HG03575 (cell line): Measurements from ENCODE around the gene MEAK7.

Experiments used
- ATAC-seq: cut with Tn5 transposase; IDR thresholded peaks from one replicate; pipeline ENCODE4 v1.9.1; 2021; ENCODE audit not compliant: unreplicated experiment, insufficient number of reproducible peaks, low FRiP score; ENCODE audit errors: extremely low read depth

The MEAK7 gene

DNA sequence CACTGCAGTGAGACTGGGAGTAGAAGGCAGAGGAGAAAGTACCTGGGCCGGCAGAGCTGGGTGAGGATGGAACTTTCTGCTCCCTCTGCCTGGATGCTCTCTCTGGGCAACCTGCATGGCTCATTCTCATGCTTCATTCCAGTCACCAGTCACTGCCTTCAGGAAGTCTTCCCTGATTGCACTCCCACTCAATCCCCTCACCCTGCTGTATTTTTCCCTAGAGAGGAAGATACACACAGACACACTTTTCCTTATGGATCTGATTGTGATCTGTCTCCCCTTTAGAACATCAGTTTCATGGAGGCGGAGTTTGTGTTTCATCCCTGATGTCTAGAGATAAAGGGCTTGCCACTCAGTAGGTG is 44.9 kb downstream of the MEAK7 start:
- no peak for ATAC-seq

DNA sequence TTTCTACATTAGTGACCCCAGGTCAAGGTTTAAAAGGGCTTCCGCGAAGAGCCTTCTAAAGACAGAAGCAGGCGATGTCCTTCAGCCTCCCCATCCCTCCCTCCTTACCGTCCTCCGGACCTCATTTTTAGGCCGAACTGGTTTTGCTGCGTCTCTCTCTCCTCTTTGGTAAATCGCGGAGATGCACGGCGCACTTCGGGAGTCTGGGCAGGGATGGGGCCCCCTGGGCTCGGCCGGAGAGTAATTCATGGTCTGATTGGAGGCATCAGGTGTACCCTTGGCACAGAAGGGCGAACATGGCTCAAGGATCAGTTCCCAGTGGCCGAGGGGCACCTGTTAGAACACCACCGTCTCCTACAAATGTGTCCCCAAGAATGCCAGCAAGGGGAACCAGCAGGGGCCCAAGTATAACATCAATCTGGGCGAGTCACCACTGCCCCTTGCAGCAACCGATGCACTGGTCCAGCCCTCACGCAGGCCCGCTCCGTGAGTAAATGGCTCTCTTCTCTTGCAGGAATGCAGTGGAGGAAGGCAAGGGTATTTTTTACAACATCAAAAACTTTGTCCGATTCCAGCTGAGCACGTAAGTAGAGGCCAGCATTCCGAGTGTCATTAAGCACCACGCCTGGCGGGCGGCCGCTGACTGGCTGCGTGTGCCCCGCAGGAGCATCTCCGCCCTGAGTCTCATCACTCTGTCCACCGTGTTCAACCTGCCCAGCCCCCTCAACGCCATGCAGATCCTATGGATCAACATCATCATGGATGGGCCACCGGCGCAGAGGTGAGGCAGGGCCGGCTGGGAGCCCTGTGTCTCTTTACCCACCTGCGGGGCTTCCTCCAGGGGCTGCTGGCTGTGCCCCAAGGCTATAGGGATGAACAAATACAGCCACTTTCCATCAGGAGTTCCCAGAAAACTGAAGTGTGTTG is 45.6 kb downstream of the MEAK7 start:
- no peak for ATAC-seq

DNA sequence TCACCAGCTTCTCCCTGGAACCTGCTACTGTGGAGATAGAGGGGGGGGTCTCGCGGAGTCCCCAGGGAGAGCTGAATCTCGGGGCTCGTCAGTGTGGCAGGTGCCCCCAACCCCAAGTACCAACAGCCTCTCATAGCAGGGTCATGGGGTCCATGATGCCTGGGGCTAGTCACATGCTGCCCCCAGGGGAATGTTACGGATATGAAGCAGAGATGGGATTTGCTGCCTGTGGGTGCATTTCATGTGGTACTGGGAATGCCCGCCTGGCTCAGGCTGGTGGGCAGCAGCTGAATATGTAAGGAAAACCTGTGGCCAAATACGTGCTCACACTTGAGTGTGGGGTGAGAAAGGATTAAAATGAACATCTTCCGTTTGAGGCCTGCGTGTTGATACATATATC is 49.4 kb downstream of the MEAK7 start:
- no peak for ATAC-seq
